ENCODE measurements around the gene OR2T34.
A peak's percentile ranks its signal among the peaks of the same experiment; 100 is the strongest.
"Not testable (repeated sequence)": the region's sequence is repeated elsewhere in the genome, so short reads cannot be mapped to it uniquely, and the experiment has no call there.

Gene OR2T34

GRCh38 chr1:248574657-248575056 lies at the start of gene OR2T34:
OR2T34 (minus strand) TSS chr1:248574757; CDS start chr1:248574757, 0 bp downstream.
- ATAC-seq, H3K36me3 Mint-ChIP-seq, H3K4me3 Mint-ChIP-seq, H3K27me3 Mint-ChIP-seq, H3K27ac Mint-ChIP-seq, H3K9me3 Mint-ChIP-seq: not testable (repeated sequence)
- H3K4me1 Mint-ChIP-seq = peaks cover 11% of the 10 kb centered on the region

- peak; percentile 86 for ATAC-seq
- Mint-ChIP-seq H3K27ac (peak overlapping the region; percentile 56), H3K4me1 (peaks cover 21% of the 10 kb centered on the region), H3K4me3 (no peak overlapping the region), H3K36me3 (no peaks in the 10 kb centered on the region), H3K9me3 (no peaks in the 10 kb centered on the region), H3K27me3 (no peaks in the 10 kb centered on the region)
Measured at GRCh38 chr1:248622570-248623001, 48.0 kb upstream of the OR2T34 start.

GRCh38 chr1:248621770-248622169 lies 47.2 kb upstream of the OR2T34 start:
- no peaks in the 10 kb centered on the region for H3K27me3 Mint-ChIP-seq
- H3K27ac Mint-ChIP-seq = peak overlapping the region; percentile 10
- H3K9me3 Mint-ChIP-seq = no peaks in the 10 kb centered on the region
- H3K36me3 Mint-ChIP-seq = no peaks in the 10 kb centered on the region
- ATAC-seq = no peak
- peaks cover 21% of the 10 kb centered on the region for H3K4me1 Mint-ChIP-seq
- H3K4me3 Mint-ChIP-seq = no peak overlapping the region

- Mint-ChIP-seq H3K4me3 (no peak overlapping the region), H3K27ac (peak overlapping the region; percentile 2), H3K27me3 (no peaks in the 10 kb centered on the region), H3K9me3 (no peaks in the 10 kb centered on the region), H3K4me1 (peaks cover 30% of the 10 kb centered on the region), H3K36me3 (no peaks in the 10 kb centered on the region)
- no peak for ATAC-seq
Measured at GRCh38 chr1:248618878-248619277, 44.3 kb upstream of the OR2T34 start.

- no peaks in the 10 kb centered on the region for H3K36me3 Mint-ChIP-seq
- ATAC-seq = no peak
- no peak overlapping the region for H3K4me3 Mint-ChIP-seq
- peak overlapping the region; percentile 2 for H3K27ac Mint-ChIP-seq
- H3K9me3 Mint-ChIP-seq = no peaks in the 10 kb centered on the region
- H3K27me3 Mint-ChIP-seq = no peaks in the 10 kb centered on the region
- H3K4me1 Mint-ChIP-seq = peaks cover 38% of the 10 kb centered on the region
Measured at GRCh38 chr1:248618119-248618518, 43.6 kb upstream of the OR2T34 start.

- ATAC-seq = peak; percentile 64
- H3K27me3 Mint-ChIP-seq = no peaks in the 10 kb centered on the region
- no peak overlapping the region for H3K4me3 Mint-ChIP-seq
- H3K9me3 Mint-ChIP-seq = no peaks in the 10 kb centered on the region
- H3K27ac Mint-ChIP-seq = peak overlapping the region; percentile 73
- peaks cover 27% of the 10 kb centered on the region for H3K4me1 Mint-ChIP-seq
- no peaks in the 10 kb centered on the region for H3K36me3 Mint-ChIP-seq
Measured at GRCh38 chr1:248613742-248614141, 39.2 kb upstream of the OR2T34 start.

GRCh38 chr1:248611883-248612414 lies 37.4 kb upstream of the OR2T34 start:
- H3K27me3 Mint-ChIP-seq = no peaks in the 10 kb centered on the region
- no peaks in the 10 kb centered on the region for H3K9me3 Mint-ChIP-seq
- no peaks in the 10 kb centered on the region for H3K36me3 Mint-ChIP-seq
- no peak overlapping the region for H3K4me3 Mint-ChIP-seq
- ATAC-seq = peak; percentile 24
- H3K4me1 Mint-ChIP-seq = peaks cover 19% of the 10 kb centered on the region
- peak overlapping the region; percentile 73 for H3K27ac Mint-ChIP-seq

- ATAC-seq = no peak
- H3K36me3 Mint-ChIP-seq = no peaks in the 10 kb centered on the region
- no peak overlapping the region for H3K27ac Mint-ChIP-seq
- H3K27me3 Mint-ChIP-seq = no peaks in the 10 kb centered on the region
- H3K9me3 Mint-ChIP-seq = no peaks in the 10 kb centered on the region
- H3K4me1 Mint-ChIP-seq = peaks cover 19% of the 10 kb centered on the region
- H3K4me3 Mint-ChIP-seq = no peak overlapping the region
Measured at GRCh38 chr1:248610301-248610700, 35.7 kb upstream of the OR2T34 start.

GRCh38 chr1:248599396-248599795 lies 24.8 kb upstream of the OR2T34 start:
- no peak overlapping the region for H3K27ac Mint-ChIP-seq

GRCh38 chr1:248597589-248597988 lies 23.0 kb upstream of the OR2T34 start, which contains the start of gene OR2T10:
OR2T10 (minus strand) TSS chr1:248597700; CDS start chr1:248593768, 3,932 bp downstream.
- no peak within 1 kb of the TSS for H3K4me3 Mint-ChIP-seq
- no peaks in the 10 kb centered on the region for H3K27me3 Mint-ChIP-seq
- ATAC-seq = no peak
- peaks cover 14% of the 10 kb centered on the region for H3K36me3 Mint-ChIP-seq
- peak within 1 kb of the TSS; percentile 48 for H3K27ac Mint-ChIP-seq
- H3K4me1 Mint-ChIP-seq = peaks cover 12% of the 10 kb centered on the region
- H3K9me3 Mint-ChIP-seq = peaks cover 1% of the 10 kb centered on the region

More at GRCh38 chr1:248599396-248599795, 24.8 kb upstream of the OR2T34 start:
- ATAC-seq = no peak
- peaks cover 12% of the 10 kb centered on the region for H3K4me1 Mint-ChIP-seq
- peaks cover 10% of the 10 kb centered on the region for H3K36me3 Mint-ChIP-seq
- H3K4me3 Mint-ChIP-seq = no peak overlapping the region
- peaks cover 6% of the 10 kb centered on the region for H3K9me3 Mint-ChIP-seq
- no peaks in the 10 kb centered on the region for H3K27me3 Mint-ChIP-seq

GRCh38 chr1:248596615-248597014 lies 22.1 kb upstream of the OR2T34 start:
- no peak overlapping the region for H3K4me3 Mint-ChIP-seq
- peaks cover 7% of the 10 kb centered on the region for H3K36me3 Mint-ChIP-seq
- H3K4me1 Mint-ChIP-seq = peaks cover 12% of the 10 kb centered on the region
- peak overlapping the region; percentile 48 for H3K27ac Mint-ChIP-seq
- no peaks in the 10 kb centered on the region for H3K9me3 Mint-ChIP-seq
- H3K27me3 Mint-ChIP-seq = no peaks in the 10 kb centered on the region
- no peak for ATAC-seq

GRCh38 chr1:248593226-248593625 lies 18.7 kb upstream of the OR2T34 start:
- Mint-ChIP-seq H3K27ac (no peak overlapping the region), H3K4me1 (peaks cover 12% of the 10 kb centered on the region), H3K4me3 (no peak overlapping the region), H3K36me3 (peaks cover 7% of the 10 kb centered on the region), H3K27me3 (no peaks in the 10 kb centered on the region), H3K9me3 (no peaks in the 10 kb centered on the region)
- no peak for ATAC-seq

- Mint-ChIP-seq H3K4me1 (peaks cover 12% of the 10 kb centered on the region), H3K4me3 (no peak overlapping the region), H3K27ac (no peak overlapping the region), H3K27me3 (peaks cover 5% of the 10 kb centered on the region), H3K9me3 (no peaks in the 10 kb centered on the region), H3K36me3 (peaks cover 7% of the 10 kb centered on the region)
- ATAC-seq = no peak
Measured at GRCh38 chr1:248592655-248593054, 18.1 kb upstream of the OR2T34 start.

- peaks cover 13% of the 10 kb centered on the region for H3K27me3 Mint-ChIP-seq
- H3K27ac Mint-ChIP-seq = no peak overlapping the region
- H3K9me3 Mint-ChIP-seq = no peaks in the 10 kb centered on the region
- H3K4me1 Mint-ChIP-seq = peaks cover 4% of the 10 kb centered on the region
- no peak overlapping the region for H3K4me3 Mint-ChIP-seq
- no peak for ATAC-seq
- H3K36me3 Mint-ChIP-seq = peaks cover 7% of the 10 kb centered on the region
Measured at GRCh38 chr1:248590055-248590454, 15.5 kb upstream of the OR2T34 start.

GRCh38 chr1:248589334-248589733 lies 14.8 kb upstream of the OR2T34 start:
- Mint-ChIP-seq H3K27ac (no peak overlapping the region), H3K4me1 (peaks cover 11% of the 10 kb centered on the region), H3K4me3 (no peak overlapping the region), H3K27me3 (peaks cover 13% of the 10 kb centered on the region), H3K9me3 (no peaks in the 10 kb centered on the region), H3K36me3 (peaks cover 7% of the 10 kb centered on the region)
- no peak for ATAC-seq

- Mint-ChIP-seq H3K27ac (no peak overlapping the region), H3K9me3 (no peaks in the 10 kb centered on the region), H3K4me3 (no peak overlapping the region), H3K4me1 (peaks cover 13% of the 10 kb centered on the region), H3K36me3 (no peaks in the 10 kb centered on the region), H3K27me3 (peaks cover 13% of the 10 kb centered on the region)
- no peak for ATAC-seq
Measured at GRCh38 chr1:248585266-248585665, 10.7 kb upstream of the OR2T34 start.

Data from stimulated activated memory B cell treated with anti-CD40 and anti-IgM and Interleukin-4, amounts not matched to agents 10 μg/mL and 1 μg/mL and 100 μg/mL, for 72 hours (primary cell).